ENCODE data around the gene VPS11.

GRCh38 chr11:119118227-119118626, 50.6 kb downstream of the VPS11 start:
- TF ChIP-seq, protein P1, sequence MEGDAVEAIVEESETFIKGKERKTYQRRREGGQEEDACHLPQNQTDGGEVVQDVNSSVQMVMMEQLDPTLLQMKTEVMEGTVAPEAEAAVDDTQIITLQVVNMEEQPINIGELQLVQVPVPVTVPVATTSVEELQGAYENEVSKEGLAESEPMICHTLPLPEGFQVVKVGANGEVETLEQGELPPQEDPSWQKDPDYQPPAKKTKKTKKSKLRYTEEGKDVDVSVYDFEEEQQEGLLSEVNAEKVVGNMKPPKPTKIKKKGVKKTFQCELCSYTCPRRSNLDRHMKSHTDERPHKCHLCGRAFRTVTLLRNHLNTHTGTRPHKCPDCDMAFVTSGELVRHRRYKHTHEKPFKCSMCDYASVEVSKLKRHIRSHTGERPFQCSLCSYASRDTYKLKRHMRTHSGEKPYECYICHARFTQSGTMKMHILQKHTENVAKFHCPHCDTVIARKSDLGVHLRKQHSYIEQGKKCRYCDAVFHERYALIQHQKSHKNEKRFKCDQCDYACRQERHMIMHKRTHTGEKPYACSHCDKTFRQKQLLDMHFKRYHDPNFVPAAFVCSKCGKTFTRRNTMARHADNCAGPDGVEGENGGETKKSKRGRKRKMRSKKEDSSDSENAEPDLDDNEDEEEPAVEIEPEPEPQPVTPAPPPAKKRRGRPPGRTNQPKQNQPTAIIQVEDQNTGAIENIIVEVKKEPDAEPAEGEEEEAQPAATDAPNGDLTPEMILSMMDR (IDR thresholded peaks at IDR 0.05) = no peak
- TF ChIP-seq POLR2AphosphoS5 (IDR thresholded peaks at IDR 0.05) (no peak), POLR2A (IDR thresholded peaks at IDR 0.05) (no peak)
